HepG2 (cell line): Measurements from ENCODE around the gene HIPK2.

ENCODE experiments used
- SMAD9 ChIP-seq: sonication (generic); formaldehyde crosslinking; IDR thresholded peaks from 2 replicates; pipeline ENCODE4 v1.5.1; 2020; ENCODE audit warnings: mild to moderate bottlenecking, missing genetic modification reagents
- SMARCC2 ChIP-seq: fragments of 450-650 bp; IDR thresholded peaks from 2 replicates; pipeline ENCODE4 v1.6.1; 2017; ENCODE audit warnings: antibody characterized with exemption, mild to moderate bottlenecking
- SOX5 ChIP-seq: IDR thresholded peaks from 2 replicates; pipeline ENCODE4 v1.6.1; 2016; ENCODE audit warnings: borderline replicate concordance
- TF ChIP-seq, protein P1 (sequence below): sonication (generic); formaldehyde crosslinking; IDR thresholded peaks from 2 replicates; pipeline ENCODE4 v1.5.0; 2020; ENCODE audit warnings: mild to moderate bottlenecking, missing genetic modification reagents, borderline replicate concordance

DNA sequence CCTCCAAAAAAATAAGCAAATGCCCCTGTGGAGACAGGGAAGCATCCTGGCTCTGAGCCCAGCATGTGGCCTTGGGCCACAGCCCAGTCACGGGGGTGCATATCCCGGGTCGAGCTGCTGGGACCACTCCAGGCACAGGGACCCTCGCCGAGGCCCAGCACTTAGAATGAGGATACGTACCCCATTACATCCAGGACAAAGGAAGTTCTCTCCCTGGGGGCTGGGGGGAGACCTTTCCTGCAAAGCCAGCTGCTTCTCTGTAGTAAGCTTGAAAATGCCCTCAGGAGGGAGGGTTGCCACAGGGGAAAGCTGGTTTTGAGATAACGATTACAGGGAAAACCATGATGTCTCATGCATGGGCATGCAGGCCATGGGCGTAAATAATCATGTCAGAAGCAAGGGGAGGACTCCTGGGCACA lies 75.5 kb downstream of the HIPK2 start:
- TF ChIP-seq, protein P1, sequence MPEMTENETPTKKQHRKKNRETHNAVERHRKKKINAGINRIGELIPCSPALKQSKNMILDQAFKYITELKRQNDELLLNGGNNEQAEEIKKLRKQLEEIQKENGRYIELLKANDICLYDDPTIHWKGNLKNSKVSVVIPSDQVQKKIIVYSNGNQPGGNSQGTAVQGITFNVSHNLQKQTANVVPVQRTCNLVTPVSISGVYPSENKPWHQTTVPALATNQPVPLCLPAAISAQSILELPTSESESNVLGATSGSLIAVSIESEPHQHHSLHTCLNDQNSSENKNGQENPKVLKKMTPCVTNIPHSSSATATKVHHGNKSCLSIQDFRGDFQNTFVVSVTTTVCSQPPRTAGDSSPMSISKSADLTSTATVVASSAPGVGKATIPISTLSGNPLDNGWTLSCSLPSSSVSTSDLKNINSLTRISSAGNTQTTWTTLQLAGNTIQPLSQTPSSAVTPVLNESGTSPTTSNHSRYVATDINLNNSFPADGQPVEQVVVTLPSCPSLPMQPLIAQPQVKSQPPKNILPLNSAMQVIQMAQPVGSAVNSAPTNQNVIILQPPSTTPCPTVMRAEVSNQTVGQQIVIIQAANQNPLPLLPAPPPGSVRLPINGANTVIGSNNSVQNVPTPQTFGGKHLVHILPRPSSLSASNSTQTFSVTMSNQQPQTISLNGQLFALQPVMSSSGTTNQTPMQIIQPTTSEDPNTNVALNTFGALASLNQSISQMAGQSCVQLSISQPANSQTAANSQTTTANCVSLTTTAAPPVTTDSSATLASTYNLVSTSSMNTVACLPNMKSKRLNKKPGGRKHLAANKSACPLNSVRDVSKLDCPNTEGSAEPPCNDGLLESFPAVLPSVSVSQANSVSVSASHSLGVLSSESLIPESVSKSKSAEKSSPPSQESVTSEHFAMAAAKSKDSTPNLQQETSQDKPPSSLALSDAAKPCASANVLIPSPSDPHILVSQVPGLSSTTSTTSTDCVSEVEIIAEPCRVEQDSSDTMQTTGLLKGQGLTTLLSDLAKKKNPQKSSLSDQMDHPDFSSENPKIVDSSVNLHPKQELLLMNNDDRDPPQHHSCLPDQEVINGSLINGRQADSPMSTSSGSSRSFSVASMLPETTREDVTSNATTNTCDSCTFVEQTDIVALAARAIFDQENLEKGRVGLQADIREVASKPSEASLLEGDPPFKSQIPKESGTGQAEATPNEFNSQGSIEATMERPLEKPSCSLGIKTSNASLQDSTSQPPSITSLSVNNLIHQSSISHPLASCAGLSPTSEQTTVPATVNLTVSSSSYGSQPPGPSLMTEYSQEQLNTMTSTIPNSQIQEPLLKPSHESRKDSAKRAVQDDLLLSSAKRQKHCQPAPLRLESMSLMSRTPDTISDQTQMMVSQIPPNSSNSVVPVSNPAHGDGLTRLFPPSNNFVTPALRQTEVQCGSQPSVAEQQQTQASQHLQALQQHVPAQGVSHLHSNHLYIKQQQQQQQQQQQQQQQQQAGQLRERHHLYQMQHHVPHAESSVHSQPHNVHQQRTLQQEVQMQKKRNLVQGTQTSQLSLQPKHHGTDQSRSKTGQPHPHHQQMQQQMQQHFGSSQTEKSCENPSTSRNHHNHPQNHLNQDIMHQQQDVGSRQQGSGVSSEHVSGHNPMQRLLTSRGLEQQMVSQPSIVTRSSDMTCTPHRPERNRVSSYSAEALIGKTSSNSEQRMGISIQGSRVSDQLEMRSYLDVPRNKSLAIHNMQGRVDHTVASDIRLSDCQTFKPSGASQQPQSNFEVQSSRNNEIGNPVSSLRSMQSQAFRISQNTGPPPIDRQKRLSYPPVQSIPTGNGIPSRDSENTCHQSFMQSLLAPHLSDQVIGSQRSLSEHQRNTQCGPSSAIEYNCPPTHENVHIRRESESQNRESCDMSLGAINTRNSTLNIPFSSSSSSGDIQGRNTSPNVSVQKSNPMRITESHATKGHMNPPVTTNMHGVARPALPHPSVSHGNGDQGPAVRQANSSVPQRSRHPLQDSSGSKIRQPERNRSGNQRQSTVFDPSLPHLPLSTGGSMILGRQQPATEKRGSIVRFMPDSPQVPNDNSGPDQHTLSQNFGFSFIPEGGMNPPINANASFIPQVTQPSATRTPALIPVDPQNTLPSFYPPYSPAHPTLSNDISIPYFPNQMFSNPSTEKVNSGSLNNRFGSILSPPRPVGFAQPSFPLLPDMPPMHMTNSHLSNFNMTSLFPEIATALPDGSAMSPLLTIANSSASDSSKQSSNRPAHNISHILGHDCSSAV (CRISPR knock-in tag) = no peak
- TF ChIP-seq SMARCC2 (no peak), SOX5 (no peak), SMAD9 (no peak)
